Mesenchymal stem cell (in vitro differentiated cells and primary cell): ENCODE results near the gene UBFD1. TPM values are rescaled to one million over a fixed set of nuclear protein-coding genes. Genes with fewer than 3 reads are reported as not detected.

Experiments
- DNase-seq: peaks from one replicate; pipeline ENCODE4 v3.0.0-alpha.2; 2013
- H2AFZ ChIP-seq: one replicate; pipeline ENCODE4 v1.6.1; 2013; ENCODE audit warnings: low read depth, mild to moderate bottlenecking, control low read depth, inconsistent platforms, low read length, moderate library complexity
- H2AK5ac ChIP-seq: 2 replicates; pipeline ENCODE4 v1.6.1; 2013; ENCODE audit warnings: low read length, moderate library complexity, mild to moderate bottlenecking, inconsistent platforms; ENCODE audit not compliant: severe bottlenecking
- H2BK120ac ChIP-seq: one replicate; pipeline ENCODE4 v1.6.1; 2013; ENCODE audit warnings: low read depth, mild to moderate bottlenecking, inconsistent platforms, low read length, moderate library complexity
- H2BK12ac ChIP-seq, 2 experiments: one replicate each; pipeline ENCODE4 v1.6.1; 2013; ENCODE audit warnings: inconsistent platforms in 2 of 2, low read length in 2 of 2, mild to moderate bottlenecking in 2 of 2, moderate library complexity in 2 of 2, control low read depth in 1 of 2
- H2BK15ac ChIP-seq: one replicate; pipeline ENCODE4 v1.6.1; 2013; ENCODE audit warnings: mild to moderate bottlenecking, low read depth, inconsistent platforms; ENCODE audit not compliant: poor library complexity, severe bottlenecking
- H2BK5ac ChIP-seq: 2 replicates; pipeline ENCODE4 v1.6.1; 2013; ENCODE audit warnings: low read depth, mild to moderate bottlenecking, low read length, control low read depth, inconsistent platforms; ENCODE audit not compliant: poor library complexity, severe bottlenecking
- H3K14ac ChIP-seq, 2 experiments: one replicate each; pipeline ENCODE4 v1.6.1; 2013; ENCODE audit warnings: inconsistent platforms in 2 of 2, low read length in 2 of 2, control low read depth in 1 of 2, mild to moderate bottlenecking in 1 of 2, moderate library complexity in 1 of 2
- H3K18ac ChIP-seq, 2 experiments: one replicate each; pipeline ENCODE4 v1.6.1; 2013; ENCODE audit warnings: inconsistent platforms in 2 of 2, low read length in 2 of 2, control low read depth in 1 of 2, low read depth in 1 of 2, mild to moderate bottlenecking in 1 of 2
- H3K23ac ChIP-seq, 2 experiments: one replicate each; pipeline ENCODE4 v1.6.1; 2013; ENCODE audit warnings: inconsistent platforms in 2 of 2, low read length in 2 of 2, mild to moderate bottlenecking in 2 of 2, moderate library complexity in 2 of 2, control low read depth in 1 of 2
- H3K27ac ChIP-seq: 2 replicates; pipeline ENCODE4 v1.5.1; 2013; ENCODE audit warnings: mild to moderate bottlenecking, moderate library complexity, low read length, control low read depth, inconsistent platforms; ENCODE audit not compliant: poor library complexity, severe bottlenecking
- H3K27me3 ChIP-seq, 2 experiments: 2 replicates each; pipeline versions ENCODE4 v1.6.1 to v1.7.0; 2013; ENCODE audit warnings: low read length in 2 of 2, mild to moderate bottlenecking in 2 of 2, moderate library complexity in 2 of 2, control low read depth in 1 of 2, inconsistent platforms in 1 of 2; ENCODE audit not compliant: control insufficient read depth in 1 of 2, insufficient read depth in 1 of 2
- H3K36me3 ChIP-seq, 2 experiments: 2 replicates each; pipeline versions ENCODE4 v1.6.1 to v1.7.0; 2013; ENCODE audit warnings: low read length in 2 of 2, control low read depth in 1 of 2, inconsistent platforms in 1 of 2, low read depth in 1 of 2, mild to moderate bottlenecking in 1 of 2; ENCODE audit not compliant: insufficient read depth in 2 of 2, control insufficient read depth in 1 of 2
- H3K4ac ChIP-seq, 2 experiments: one replicate each; pipeline ENCODE4 v1.6.1; 2013; ENCODE audit warnings: inconsistent platforms in 2 of 2, low read length in 2 of 2, mild to moderate bottlenecking in 2 of 2, moderate library complexity in 2 of 2, control low read depth in 1 of 2, low read depth in 1 of 2
- H3K4me1 ChIP-seq: 2 replicates; pipeline ENCODE4 v1.6.1; 2013; ENCODE audit warnings: low read depth, low read length, control low read depth; ENCODE audit not compliant: control insufficient read depth, insufficient read depth
- H3K4me2 ChIP-seq: 2 replicates; pipeline ENCODE4 v1.6.1; 2013; ENCODE audit warnings: low read length, mild to moderate bottlenecking, inconsistent platforms; ENCODE audit not compliant: poor library complexity, severe bottlenecking
- H3K4me3 ChIP-seq, 2 experiments: 2 replicates each; pipeline versions ENCODE4 v1.5.1 to v1.7.0; 2013; ENCODE audit warnings: low read length in 2 of 2, mild to moderate bottlenecking in 2 of 2, control low read depth in 1 of 2, low read depth in 1 of 2; ENCODE audit not compliant: insufficient read depth in 1 of 2
- H3K79me1 ChIP-seq: replicated peaks from 2 replicates; pipeline ENCODE4 v1.6.1; 2013; ENCODE audit warnings: mild to moderate bottlenecking, control low read depth, low read length, inconsistent platforms; ENCODE audit not compliant: poor library complexity, severe bottlenecking
- H3K9ac ChIP-seq: 2 replicates; pipeline ENCODE4 v1.7.0; 2013; ENCODE audit warnings: mild to moderate bottlenecking, low read length, moderate library complexity
- H3K9me3 ChIP-seq: 2 replicates; pipeline ENCODE4 v1.7.0; 2013; ENCODE audit warnings: mild to moderate bottlenecking, low read length; ENCODE audit not compliant: control insufficient read depth
- H4K8ac ChIP-seq: one replicate; pipeline ENCODE4 v1.6.1; 2013; ENCODE audit warnings: inconsistent platforms, mild to moderate bottlenecking, low read length, moderate library complexity
- H4K91ac ChIP-seq: one replicate; pipeline ENCODE4 v1.6.1; 2013; ENCODE audit warnings: mild to moderate bottlenecking, low read length, inconsistent platforms
- WGBS: methylation state at CpG from one replicate; pipeline ENCODE4 v1.1.7; 2013; ENCODE audit warnings: mixed read lengths; 5-methylcytosine and 5-hydroxymethylcytosine counted together
- polyA plus RNA-seq, 2 experiments: library from polyadenylated mRNA; stranded (reverse); fragments of 200-250 nt; gene quantifications; one replicate each; pipeline ENCODE4 v1.2.3, GENCODE V29; 2013

UBFD1 gene
- polyA plus RNA-seq (2013, experiment 1 of 2), result 28.8 TPM
- polyA plus RNA-seq (2013, experiment 2 of 2), result 30.8 TPM

- H3K27me3 ChIP-seq, result no peaks in the 10 kb centered on the region
- peak within 1 kb of the TSS; percentile 31 for H3K27ac ChIP-seq
- H2AFZ ChIP-seq, result peak within 1 kb of the TSS; percentile 90
- WGBS, result 2% methylated on average over 56 of the region's 65 CpGs
- peak within 1 kb of the TSS; percentile 99 for H3K9ac ChIP-seq
- peak within 1 kb of the TSS; percentile 75 for H3K4me2 ChIP-seq
- DNase-seq, result peak; percentile 99
- H3K79me1 ChIP-seq, result peaks cover 22% of the 10 kb centered on the region
- H2BK5ac ChIP-seq, result peak within 1 kb of the TSS; percentile 88
- peak within 1 kb of the TSS; percentile 75 to 84 for H3K18ac ChIP-seq
- H3K4me3 ChIP-seq, result peak within 1 kb of the TSS; percentile 93 to 98
- H3K4me1 ChIP-seq, result no peaks in the 10 kb centered on the region
- H4K91ac ChIP-seq, result peak within 1 kb of the TSS; percentile 36
- peaks cover 15 to 40% of the 10 kb centered on the region in 2 experiments for H3K36me3 ChIP-seq
- no peaks in the 10 kb centered on the region for H3K9me3 ChIP-seq
- H3K4ac ChIP-seq, result peak within 1 kb of the TSS; percentile 78 to 95
- peak within 1 kb of the TSS in 1 of 2 experiments; percentile 45 for H2BK12ac ChIP-seq
- peak within 1 kb of the TSS; percentile 70 for H2AK5ac ChIP-seq
- peak within 1 kb of the TSS; percentile 85 for H4K8ac ChIP-seq
- H3K23ac ChIP-seq, result peak within 1 kb of the TSS in 1 of 2 experiments; percentile 72
- H3K14ac ChIP-seq, result peak within 1 kb of the TSS in 1 of 2 experiments; percentile 96
- H2BK15ac ChIP-seq, result peak within 1 kb of the TSS; percentile 12
- H2BK120ac ChIP-seq, result peak within 1 kb of the TSS; percentile 85
Measured at GRCh38 chr16:23556881-23557778, at the start of gene UBFD1, which contains the start of gene EARS2. UBFD1 (plus strand) TSS chr16:23557727; CDS start chr16:23557743, 16 bp downstream. EARS2 (minus strand) TSS chr16:23557350; CDS start chr16:23557343, 7 bp downstream.

GRCh38 chr16:23508589-23509440 lies 48.7 kb upstream of the UBFD1 start:
- WGBS, result 21% methylated on average over 26 of the region's 28 CpGs
- Histone ChIP-seq H3K36me3 (no peaks in the 10 kb centered on the region), H3K27ac (no peak overlapping the region), H2BK5ac (no peak overlapping the region), H2BK12ac (no peak overlapping the region), H2AFZ (no peak overlapping the region), H3K4me3 (peak overlapping the region; percentile 64 to 86), H4K91ac (no peak overlapping the region), H2BK120ac (no peak overlapping the region), H3K9ac (peak overlapping the region; percentile 88), H3K14ac (peak overlapping the region in 1 of 2 experiments; percentile 27), H3K27me3 (no peaks in the 10 kb centered on the region), H2BK15ac (no peak overlapping the region), H2AK5ac (no peak overlapping the region), H3K4me2 (peak overlapping the region; percentile 77), H3K18ac (peak overlapping the region; percentile 13 to 17), H4K8ac (no peak overlapping the region), H3K9me3 (no peaks in the 10 kb centered on the region), H3K4ac (no peak overlapping the region), H3K79me1 (peaks cover 2% of the 10 kb centered on the region), H3K23ac (peak overlapping the region; percentile 6 to 86), H3K4me1 (peaks cover 36% of the 10 kb centered on the region)
- peak; percentile 46 for DNase-seq

DNA sequence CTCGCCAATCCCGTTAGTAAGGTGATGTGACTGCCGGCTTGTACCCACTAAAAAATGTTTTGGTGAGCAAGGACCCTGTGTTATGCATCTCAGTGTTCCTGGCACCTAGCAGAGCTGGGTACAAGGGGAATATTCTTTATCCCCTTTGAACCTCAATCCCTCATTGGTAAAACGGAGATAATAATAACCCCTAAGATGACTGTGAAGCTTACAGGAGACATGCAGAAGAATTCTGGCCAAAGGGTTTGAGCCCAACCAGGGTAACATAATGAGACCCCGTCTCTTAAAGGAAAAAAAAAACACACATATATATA lies 48.1 kb upstream of the UBFD1 start:
- peaks cover 0 to 1% of the 10 kb centered on the region in 2 experiments for H3K36me3 ChIP-seq
- H3K9me3 ChIP-seq, result no peaks in the 10 kb centered on the region
- H3K4ac ChIP-seq, result no peak overlapping the region
- H3K9ac ChIP-seq, result peak overlapping the region; percentile 88
- no peak overlapping the region for H3K27ac ChIP-seq
- no peaks in the 10 kb centered on the region for H3K27me3 ChIP-seq
- 0% methylated on average over 1 of the region's 5 CpGs for WGBS
- H3K79me1 ChIP-seq, result peaks cover 2% of the 10 kb centered on the region
- peak overlapping the region in 1 of 2 experiments; percentile 6 for H3K23ac ChIP-seq
- H3K4me1 ChIP-seq, result peaks cover 32% of the 10 kb centered on the region
- no peak for DNase-seq
- H2AFZ ChIP-seq, result no peak overlapping the region
- H3K4me2 ChIP-seq, result peak overlapping the region; percentile 77
- H3K18ac ChIP-seq, result peak overlapping the region; percentile 13 to 41
- no peak overlapping the region for H2BK15ac ChIP-seq
- H2BK12ac ChIP-seq, result no peak overlapping the region
- no peak overlapping the region for H2BK5ac ChIP-seq
- no peak overlapping the region for H4K8ac ChIP-seq
- H4K91ac ChIP-seq, result no peak overlapping the region
- H2AK5ac ChIP-seq, result no peak overlapping the region
- H2BK120ac ChIP-seq, result no peak overlapping the region
- H3K4me3 ChIP-seq, result peak overlapping the region; percentile 64 to 86
- no peak overlapping the region for H3K14ac ChIP-seq
